Peyer's patch (tissue), 4 donors: ENCODE results near the gene GAA.

ENCODE experiments used
- CTCF ChIP-seq, 6 experiments: fragments of 450-650 bp in 4 of 6; fragments of 200-600 bp in 2 of 6; sonication (generic) in 1 of 6; IDR thresholded peaks; one replicate each; pipeline ENCODE4 v1.5.1; 2017 to 2019; ENCODE audit warnings: antibody characterized with exemption in 6 of 6, mild to moderate bottlenecking in 3 of 6, moderate library complexity in 1 of 6
- POLR2A ChIP-seq, 2 donors: fragments of 450-650 bp; IDR thresholded peaks; one replicate each; pipeline ENCODE4 v1.5.1; 2017; ENCODE audit warnings: antibody characterized with exemption in 2 of 2, mild to moderate bottlenecking in 2 of 2, moderate library complexity in 2 of 2

- no peak for TF ChIP-seq CTCF (IDR thresholded peaks at IDR 0.05)
- no peak for TF ChIP-seq POLR2A (IDR thresholded peaks at IDR 0.05)
Observed at GRCh38 chr17:80086081-80086480, 15.3 kb upstream of the GAA start.
